Measurements from ENCODE around the gene PON2.

The PON2 gene

DNA sequence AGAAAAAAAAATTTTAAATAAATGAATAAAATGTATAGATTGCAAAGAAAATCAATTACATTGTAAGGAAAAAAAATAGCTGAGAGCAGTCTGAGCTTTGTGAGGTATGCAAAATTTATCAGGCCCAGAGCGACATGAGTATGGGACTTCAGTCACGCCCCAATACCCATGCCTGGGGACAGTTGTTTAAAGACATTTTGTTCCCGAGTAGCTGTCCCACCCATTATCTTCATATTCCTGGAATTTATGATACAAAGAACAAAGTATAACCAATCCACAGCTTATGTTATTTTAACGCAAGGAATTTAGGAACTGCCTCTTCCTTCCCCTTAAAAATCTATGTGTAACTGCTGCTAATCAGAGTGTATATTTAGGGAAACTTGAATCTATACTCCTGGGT lies 1.6 kb upstream of the PON2 start:
- Histone ChIP-seq H3K4me2 (ENCODE audit: low read length) (no peak overlapping the region), H2BK5ac (ENCODE audit: low read length) (no peak overlapping the region), H3K27me3 (ENCODE audit: insufficient read depth, low read length, poor library complexity) (no peaks in the 10 kb centered on the region), H2BK120ac (ENCODE audit: low read depth, low read length) (no peak overlapping the region), H3K56ac (ENCODE audit: low read length) (no peak overlapping the region), H4K5ac (ENCODE audit: low read length) (no peak overlapping the region), H4K8ac (ENCODE audit: low read depth, low read length) (no peak overlapping the region), H2AK5ac (ENCODE audit: low read length) (no peak overlapping the region), H3K79me1 (ENCODE audit: low read length) (peaks cover 8% of the 10 kb centered on the region), H3K4me1 (ENCODE audit: control insufficient read depth, low read depth, low read length) (no peaks in the 10 kb centered on the region), H3K4ac (ENCODE audit: low read depth, low read length) (no peak overlapping the region), H3K4me3 (ENCODE audit: low read length) (no peak overlapping the region), H3K18ac (ENCODE audit: low read length) (no peak overlapping the region), H2BK15ac (replicated peaks; ENCODE audit: low read depth) (no peak overlapping the region), H3K79me2 (ENCODE audit: control insufficient read depth, insufficient read depth, low read length) (peaks cover 5% of the 10 kb centered on the region), H3K9ac (ENCODE audit: low read length) (no peak overlapping the region), H3K23ac (ENCODE audit: low read length) (no peak overlapping the region), H3K27ac (ENCODE audit: low read depth, low read length) (no peak overlapping the region), H3K36me3 (ENCODE audit: control insufficient read depth, insufficient read depth, low read length) (no peaks in the 10 kb centered on the region)
- DNase-seq: no peak
- WGBS (ENCODE audit: extremely low coverage, insufficient coverage, low lambda C conversion rate): no CpG with 5 or more reads among the region's 4 CpGs

- no peaks in the 10 kb centered on the region for H3K36me3 ChIP-seq (ENCODE audit: control insufficient read depth, insufficient read depth, low read length)
- peaks cover 10% of the 10 kb centered on the region for H3K79me1 ChIP-seq (ENCODE audit: low read length)
- H3K18ac ChIP-seq (ENCODE audit: low read length): no peak overlapping the region
- H3K56ac ChIP-seq (ENCODE audit: low read length): peak overlapping the region; percentile 77
- no peak for DNase-seq
- no peak overlapping the region for H2BK5ac ChIP-seq (ENCODE audit: low read length)
- no peak overlapping the region for H2BK120ac ChIP-seq (ENCODE audit: low read depth, low read length)
- H4K5ac ChIP-seq (ENCODE audit: low read length): peak overlapping the region; percentile 33
- H2AK5ac ChIP-seq (ENCODE audit: low read length): no peak overlapping the region
- peak overlapping the region; percentile 59 for H3K4me2 ChIP-seq (ENCODE audit: low read length)
- H3K27ac ChIP-seq (ENCODE audit: low read depth, low read length): no peak overlapping the region
- H3K23ac ChIP-seq (ENCODE audit: low read length): no peak overlapping the region
- H3K79me2 ChIP-seq (ENCODE audit: control insufficient read depth, insufficient read depth, low read length): peaks cover 5% of the 10 kb centered on the region
- H3K4ac ChIP-seq (ENCODE audit: low read depth, low read length): no peak overlapping the region
- no peak overlapping the region for H4K8ac ChIP-seq (ENCODE audit: low read depth, low read length)
- H3K4me3 ChIP-seq (ENCODE audit: low read length): no peak overlapping the region
- H2BK15ac ChIP-seq (replicated peaks; ENCODE audit: low read depth): no peak overlapping the region
- peak overlapping the region; percentile 91 for H3K9ac ChIP-seq (ENCODE audit: low read length)
- WGBS (ENCODE audit: extremely low coverage, insufficient coverage, low lambda C conversion rate): no CpG with 5 or more reads among the region's 9 CpGs
- no peaks in the 10 kb centered on the region for H3K27me3 ChIP-seq (ENCODE audit: insufficient read depth, low read length, poor library complexity)
- no peaks in the 10 kb centered on the region for H3K4me1 ChIP-seq (ENCODE audit: control insufficient read depth, low read depth, low read length)
Observed at GRCh38 chr7:95435422-95435780, 573 bp upstream of the PON2 start.

DNA sequence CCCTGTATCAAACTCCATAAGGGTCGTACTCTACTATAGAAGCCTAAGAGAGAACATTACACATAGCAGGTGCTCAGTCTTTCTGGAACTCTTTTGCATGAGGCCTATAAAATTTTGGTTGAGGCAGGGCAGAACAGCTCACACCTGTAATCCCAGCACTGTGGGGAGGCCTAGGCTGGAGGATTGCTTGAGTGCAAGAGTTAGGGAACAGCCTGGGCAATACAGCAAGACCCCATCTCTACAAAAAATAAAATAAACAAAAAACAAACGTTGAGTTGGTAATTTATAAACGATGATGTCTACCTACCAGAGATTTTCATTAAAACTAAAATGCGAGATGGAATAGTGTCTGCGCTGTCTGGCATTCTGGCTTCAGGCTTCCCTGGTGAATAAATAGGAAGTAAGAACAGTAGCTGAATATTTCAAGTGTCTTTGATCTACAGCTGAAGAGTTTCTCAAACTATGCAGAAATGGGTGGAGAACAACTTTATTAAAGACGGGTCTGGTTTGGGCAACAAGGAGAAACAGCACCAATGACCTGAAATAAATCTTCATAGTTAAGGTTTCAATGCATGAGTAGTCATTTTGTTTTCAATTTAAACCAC lies 774 bp downstream of the PON2 start:
- Histone ChIP-seq H3K23ac (ENCODE audit: low read length) (no peak overlapping the region), H4K8ac (ENCODE audit: low read depth, low read length) (no peak overlapping the region)
- no CpG with 5 or more reads among the region's 6 CpGs for WGBS (ENCODE audit: extremely low coverage, insufficient coverage, low lambda C conversion rate)

GRCh38 chr7:95433129-95433528 lies 1.7 kb downstream of the PON2 start:
- Histone ChIP-seq H3K23ac (ENCODE audit: low read length) (no peak overlapping the region), H3K27ac (ENCODE audit: low read depth, low read length) (no peak overlapping the region), H3K4me3 (ENCODE audit: low read length) (no peak overlapping the region), H3K4me1 (ENCODE audit: control insufficient read depth, low read depth, low read length) (no peaks in the 10 kb centered on the region), H2BK5ac (ENCODE audit: low read length) (no peak overlapping the region), H3K79me2 (ENCODE audit: control insufficient read depth, insufficient read depth, low read length) (peaks cover 5% of the 10 kb centered on the region), H3K79me1 (ENCODE audit: low read length) (peaks cover 12% of the 10 kb centered on the region), H3K9ac (ENCODE audit: low read length) (no peak overlapping the region), H3K56ac (ENCODE audit: low read length) (no peak overlapping the region), H3K18ac (ENCODE audit: low read length) (no peak overlapping the region), H4K5ac (ENCODE audit: low read length) (no peak overlapping the region), H2BK15ac (replicated peaks; ENCODE audit: low read depth) (no peak overlapping the region), H3K27me3 (ENCODE audit: insufficient read depth, low read length, poor library complexity) (no peaks in the 10 kb centered on the region), H3K4me2 (ENCODE audit: low read length) (no peak overlapping the region), H4K8ac (ENCODE audit: low read depth, low read length) (no peak overlapping the region), H3K4ac (ENCODE audit: low read depth, low read length) (no peak overlapping the region), H3K36me3 (ENCODE audit: control insufficient read depth, insufficient read depth, low read length) (no peaks in the 10 kb centered on the region), H2BK120ac (ENCODE audit: low read depth, low read length) (no peak overlapping the region), H2AK5ac (ENCODE audit: low read length) (no peak overlapping the region)
- DNase-seq: no peak
- WGBS (ENCODE audit: extremely low coverage, insufficient coverage, low lambda C conversion rate): 100% methylated on average over 1 of the region's 1 CpG

More for the DNA sequence above, 774 bp downstream of the PON2 start:
- no peak overlapping the region for H2AK5ac ChIP-seq (ENCODE audit: low read length)
- no peak overlapping the region for H3K4ac ChIP-seq (ENCODE audit: low read depth, low read length)
- H3K4me2 ChIP-seq (ENCODE audit: low read length): peak overlapping the region; percentile 53
- H3K79me1 ChIP-seq (ENCODE audit: low read length): peaks cover 12% of the 10 kb centered on the region
- H3K18ac ChIP-seq (ENCODE audit: low read length): peak overlapping the region; percentile 69
- peak overlapping the region; percentile 96 for H3K56ac ChIP-seq (ENCODE audit: low read length)
- peaks cover 5% of the 10 kb centered on the region for H3K79me2 ChIP-seq (ENCODE audit: control insufficient read depth, insufficient read depth, low read length)
- peak overlapping the region; percentile 91 for H3K9ac ChIP-seq (ENCODE audit: low read length)
- no peak for DNase-seq
- H4K5ac ChIP-seq (ENCODE audit: low read length): no peak overlapping the region
- no peaks in the 10 kb centered on the region for H3K4me1 ChIP-seq (ENCODE audit: control insufficient read depth, low read depth, low read length)
- peak overlapping the region; percentile 65 for H3K4me3 ChIP-seq (ENCODE audit: low read length)
- no peaks in the 10 kb centered on the region for H3K36me3 ChIP-seq (ENCODE audit: control insufficient read depth, insufficient read depth, low read length)
- no peak overlapping the region for H2BK15ac ChIP-seq (replicated peaks; ENCODE audit: low read depth)
- no peaks in the 10 kb centered on the region for H3K27me3 ChIP-seq (ENCODE audit: insufficient read depth, low read length, poor library complexity)
- no peak overlapping the region for H2BK5ac ChIP-seq (ENCODE audit: low read length)
- no peak overlapping the region for H2BK120ac ChIP-seq (ENCODE audit: low read depth, low read length)
- no peak overlapping the region for H3K27ac ChIP-seq (ENCODE audit: low read depth, low read length)

GRCh38 chr7:95432606-95433005 lies 2.2 kb downstream of the PON2 start:
- no peak overlapping the region for H2BK120ac ChIP-seq (ENCODE audit: low read depth, low read length)
- no CpG with 5 or more reads among the region's 2 CpGs for WGBS (ENCODE audit: extremely low coverage, insufficient coverage, low lambda C conversion rate)
- no peak overlapping the region for H3K4ac ChIP-seq (ENCODE audit: low read depth, low read length)

GRCh38 chr7:95430864-95431263 lies 4.0 kb downstream of the PON2 start:
- H3K79me2 ChIP-seq (ENCODE audit: control insufficient read depth, insufficient read depth, low read length): peaks cover 5% of the 10 kb centered on the region
- no peak overlapping the region for H2BK120ac ChIP-seq (ENCODE audit: low read depth, low read length)
- H3K27me3 ChIP-seq (ENCODE audit: insufficient read depth, low read length, poor library complexity): no peaks in the 10 kb centered on the region
- H4K8ac ChIP-seq (ENCODE audit: low read depth, low read length): no peak overlapping the region
- no peak overlapping the region for H3K4me2 ChIP-seq (ENCODE audit: low read length)
- no peak overlapping the region for H3K18ac ChIP-seq (ENCODE audit: low read length)
- no peak for DNase-seq
- no peak overlapping the region for H3K4me3 ChIP-seq (ENCODE audit: low read length)
- no peak overlapping the region for H3K4ac ChIP-seq (ENCODE audit: low read depth, low read length)
- H3K36me3 ChIP-seq (ENCODE audit: control insufficient read depth, insufficient read depth, low read length): no peaks in the 10 kb centered on the region
- no peak overlapping the region for H3K56ac ChIP-seq (ENCODE audit: low read length)
- no peak overlapping the region for H4K5ac ChIP-seq (ENCODE audit: low read length)
- H2AK5ac ChIP-seq (ENCODE audit: low read length): no peak overlapping the region
- H3K27ac ChIP-seq (ENCODE audit: low read depth, low read length): no peak overlapping the region
- peaks cover 4% of the 10 kb centered on the region for H3K4me1 ChIP-seq (ENCODE audit: control insufficient read depth, low read depth, low read length)
- no CpG with 5 or more reads among the region's 2 CpGs for WGBS (ENCODE audit: extremely low coverage, insufficient coverage, low lambda C conversion rate)
- H3K79me1 ChIP-seq (ENCODE audit: low read length): peaks cover 15% of the 10 kb centered on the region
- H2BK15ac ChIP-seq (replicated peaks; ENCODE audit: low read depth): no peak overlapping the region
- H2BK5ac ChIP-seq (ENCODE audit: low read length): no peak overlapping the region
- H3K23ac ChIP-seq (ENCODE audit: low read length): no peak overlapping the region
- H3K9ac ChIP-seq (ENCODE audit: low read length): no peak overlapping the region

More at GRCh38 chr7:95432606-95433005, 2.2 kb downstream of the PON2 start:
- H3K56ac ChIP-seq (ENCODE audit: low read length): no peak overlapping the region
- H4K5ac ChIP-seq (ENCODE audit: low read length): no peak overlapping the region
- H3K9ac ChIP-seq (ENCODE audit: low read length): no peak overlapping the region
- no peak overlapping the region for H4K8ac ChIP-seq (ENCODE audit: low read depth, low read length)
- H3K23ac ChIP-seq (ENCODE audit: low read length): no peak overlapping the region
- no peak overlapping the region for H2BK5ac ChIP-seq (ENCODE audit: low read length)
- H3K4me2 ChIP-seq (ENCODE audit: low read length): no peak overlapping the region
- H2BK15ac ChIP-seq (replicated peaks; ENCODE audit: low read depth): no peak overlapping the region
- H3K79me1 ChIP-seq (ENCODE audit: low read length): peaks cover 12% of the 10 kb centered on the region
- H3K27ac ChIP-seq (ENCODE audit: low read depth, low read length): no peak overlapping the region
- H3K36me3 ChIP-seq (ENCODE audit: control insufficient read depth, insufficient read depth, low read length): no peaks in the 10 kb centered on the region
- H3K27me3 ChIP-seq (ENCODE audit: insufficient read depth, low read length, poor library complexity): no peaks in the 10 kb centered on the region
- DNase-seq: no peak
- H3K4me3 ChIP-seq (ENCODE audit: low read length): no peak overlapping the region
- peaks cover 5% of the 10 kb centered on the region for H3K79me2 ChIP-seq (ENCODE audit: control insufficient read depth, insufficient read depth, low read length)
- H3K18ac ChIP-seq (ENCODE audit: low read length): no peak overlapping the region
- no peaks in the 10 kb centered on the region for H3K4me1 ChIP-seq (ENCODE audit: control insufficient read depth, low read depth, low read length)
- H2AK5ac ChIP-seq (ENCODE audit: low read length): no peak overlapping the region
